Measurements from ENCODE around the gene PTPRG. TPM values are rescaled to one million over a fixed set of nuclear protein-coding genes. Genes with fewer than 3 reads are reported as not detected.
A peak's percentile ranks its signal among the peaks of the same experiment; 100 is the strongest.

PTPRG gene
- total RNA-seq, 1 donor: 41.0 TPM

GRCh38 chr3:61729038-61729634 lies 167.8 kb downstream of the PTPRG start:
- TF ChIP-seq, protein P1, sequence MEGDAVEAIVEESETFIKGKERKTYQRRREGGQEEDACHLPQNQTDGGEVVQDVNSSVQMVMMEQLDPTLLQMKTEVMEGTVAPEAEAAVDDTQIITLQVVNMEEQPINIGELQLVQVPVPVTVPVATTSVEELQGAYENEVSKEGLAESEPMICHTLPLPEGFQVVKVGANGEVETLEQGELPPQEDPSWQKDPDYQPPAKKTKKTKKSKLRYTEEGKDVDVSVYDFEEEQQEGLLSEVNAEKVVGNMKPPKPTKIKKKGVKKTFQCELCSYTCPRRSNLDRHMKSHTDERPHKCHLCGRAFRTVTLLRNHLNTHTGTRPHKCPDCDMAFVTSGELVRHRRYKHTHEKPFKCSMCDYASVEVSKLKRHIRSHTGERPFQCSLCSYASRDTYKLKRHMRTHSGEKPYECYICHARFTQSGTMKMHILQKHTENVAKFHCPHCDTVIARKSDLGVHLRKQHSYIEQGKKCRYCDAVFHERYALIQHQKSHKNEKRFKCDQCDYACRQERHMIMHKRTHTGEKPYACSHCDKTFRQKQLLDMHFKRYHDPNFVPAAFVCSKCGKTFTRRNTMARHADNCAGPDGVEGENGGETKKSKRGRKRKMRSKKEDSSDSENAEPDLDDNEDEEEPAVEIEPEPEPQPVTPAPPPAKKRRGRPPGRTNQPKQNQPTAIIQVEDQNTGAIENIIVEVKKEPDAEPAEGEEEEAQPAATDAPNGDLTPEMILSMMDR (IDR thresholded peaks at IDR 0.05; ENCODE audit: insufficient read depth, low read depth, low read length): no peak
- no peak overlapping the region for H3K4me3 ChIP-seq (ENCODE audit: low read depth, low read length)
- no peak for DNase-seq (ENCODE audit: low read depth)

DNA sequence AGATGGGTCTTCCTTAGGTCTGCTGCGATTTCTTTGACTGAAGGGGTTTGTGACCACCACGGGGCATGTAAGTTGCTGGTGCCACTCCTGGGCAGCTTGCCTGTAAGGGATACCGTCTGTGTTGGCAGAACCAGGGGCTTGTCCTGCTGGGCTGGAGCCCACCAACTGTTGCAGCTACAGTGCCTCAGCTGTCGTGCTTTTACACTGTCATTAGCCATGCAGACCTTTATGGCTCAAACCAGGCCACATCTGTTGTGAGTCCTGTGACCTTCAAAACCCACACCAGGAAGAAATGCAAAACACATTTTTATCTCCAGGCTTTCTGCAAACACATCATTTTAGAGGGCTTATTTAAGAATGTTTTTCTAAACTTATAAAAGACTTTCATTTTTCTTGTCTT lies 168.7 kb downstream of the PTPRG start:
- TF ChIP-seq, protein P1 (IDR thresholded peaks at IDR 0.05; ENCODE audit: insufficient read depth, low read depth, low read length): no peak
- no peak overlapping the region for H3K4me3 ChIP-seq (ENCODE audit: low read depth, low read length)
- DNase-seq (ENCODE audit: low read depth): peak; percentile 42

DNA sequence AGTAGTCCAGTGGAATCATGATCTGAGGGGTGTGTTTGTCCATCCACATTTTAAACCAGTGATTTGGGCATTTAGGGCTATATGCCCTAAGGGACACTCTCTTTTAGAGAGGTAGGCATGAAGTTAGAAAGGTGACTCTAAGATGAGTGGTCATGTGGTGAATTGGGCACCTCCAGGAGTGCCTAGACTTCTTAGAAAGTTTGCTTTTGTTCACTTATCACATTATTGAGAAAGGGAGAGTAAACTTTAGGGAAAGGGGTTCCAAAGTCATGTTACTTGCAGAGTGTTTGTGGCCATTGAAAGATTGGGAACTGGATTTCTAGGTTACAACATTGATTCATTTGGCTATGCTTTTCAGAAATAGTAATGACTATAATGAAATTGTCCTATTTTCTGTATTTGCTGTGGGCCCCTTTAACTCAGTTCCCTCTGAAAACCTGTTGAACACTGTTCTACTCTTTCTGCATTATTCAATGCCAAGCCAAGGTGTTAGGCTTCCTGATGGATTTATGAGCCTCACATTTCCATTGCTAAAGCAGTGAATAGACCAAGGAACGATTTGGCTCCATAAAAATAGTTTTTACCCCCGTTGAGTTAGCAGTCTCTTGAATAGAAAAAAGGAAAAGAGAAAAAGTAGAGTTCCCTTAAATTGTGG lies 169.3 kb downstream of the PTPRG start:
- no peak for DNase-seq (ENCODE audit: low read depth)
- TF ChIP-seq, protein P1 (IDR thresholded peaks at IDR 0.05; ENCODE audit: insufficient read depth, low read depth, low read length): no peak
- H3K4me3 ChIP-seq (ENCODE audit: low read depth, low read length): no peak overlapping the region

- no peak for DNase-seq (ENCODE audit: low read depth)
- H3K4me3 ChIP-seq (ENCODE audit: low read depth, low read length): no peak overlapping the region
- TF ChIP-seq, protein P1 (IDR thresholded peaks at IDR 0.05; ENCODE audit: insufficient read depth, low read depth, low read length): no peak
These were observed 171.6 kb downstream of the PTPRG start for GRCh38 chr3:61733000-61733399.

DNA sequence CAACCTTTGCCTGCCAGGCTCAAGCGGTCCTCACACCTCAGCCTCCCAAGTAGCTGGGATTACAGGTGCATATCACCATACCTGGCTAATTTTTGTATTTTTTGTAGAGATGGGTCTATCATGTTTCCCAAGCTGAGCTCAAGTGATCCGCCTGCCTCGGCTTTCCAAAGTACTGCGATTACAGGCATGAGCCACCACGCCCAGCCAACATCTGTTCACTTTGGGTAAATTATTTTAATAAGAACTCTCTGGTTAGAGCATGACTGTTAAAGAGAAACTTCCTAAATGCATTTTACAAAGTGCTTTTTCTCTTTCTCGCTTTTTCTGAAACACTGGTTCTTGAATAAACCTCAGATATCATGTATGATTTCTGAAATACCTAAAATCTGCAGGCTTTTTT lies 172.5 kb downstream of the PTPRG start:
- TF ChIP-seq, protein P1 (IDR thresholded peaks at IDR 0.05; ENCODE audit: insufficient read depth, low read depth, low read length): no peak
- peak; percentile 12 for DNase-seq (ENCODE audit: low read depth)
- H3K4me3 ChIP-seq (ENCODE audit: low read depth, low read length): no peak overlapping the region

- no peak for DNase-seq (ENCODE audit: low read depth)
- TF ChIP-seq, protein P1 (IDR thresholded peaks at IDR 0.05; ENCODE audit: insufficient read depth, low read depth, low read length): no peak
- no peak overlapping the region for H3K4me3 ChIP-seq (ENCODE audit: low read depth, low read length)
These were observed 173.6 kb downstream of the PTPRG start for GRCh38 chr3:61734749-61735686.
